Vagina (tissue), 2 donors: ENCODE data around the gene LITAFD. TPM values are rescaled to one million over a fixed set of nuclear protein-coding genes. Genes with fewer than 3 reads are reported as not detected.
A peak's percentile ranks its signal among the peaks of the same experiment; 100 is the strongest.
"Not testable (repeated sequence)": the region's sequence is repeated elsewhere in the genome, so short reads cannot be mapped to it uniquely, and the experiment has no call there.

Experiments
- DNase-seq, 2 donors: peaks; one replicate each; pipeline ENCODE4 v3.0.0-alpha.2; 2017; ENCODE audit errors: extremely low spot score in 2 of 2
- H3K27ac ChIP-seq: fragments of 200-600 bp; sonication (generic); one replicate; pipeline ENCODE4 v1.5.1; 2019
- H3K27me3 ChIP-seq: fragments of 200-600 bp; sonication (generic); one replicate; pipeline ENCODE4 v1.5.1; 2019
- H3K36me3 ChIP-seq, 2 donors: fragments of 200-600 bp; sonication (generic); one replicate each; pipeline ENCODE4 v1.5.1; 2017 to 2019
- H3K4me1 ChIP-seq: fragments of 200-600 bp; sonication (generic); one replicate; pipeline ENCODE4 v1.5.1; 2019
- H3K4me3 ChIP-seq, 2 donors: fragments of 200-600 bp; sonication (generic); 1 replicate in 1 of 2; 2 replicates in 1 of 2; pipeline ENCODE4 v1.5.1; 2016 to 2019
- H3K9me3 ChIP-seq: fragments of 200-600 bp; sonication (generic); one replicate; pipeline ENCODE4 v1.5.1; 2019
- CTCF ChIP-seq, 3 experiments: fragments of 450-650 bp in 2 of 3; fragments of 200-600 bp in 1 of 3; sonication (generic) in 1 of 3; IDR thresholded peaks; one replicate each; pipeline ENCODE4 v1.5.1; 2017 to 2019; ENCODE audit warnings: antibody characterized with exemption in 3 of 3, mild to moderate bottlenecking in 2 of 3, moderate library complexity in 2 of 3
- POLR2A ChIP-seq, 2 donors: fragments of 450-650 bp; IDR thresholded peaks; one replicate each; pipeline ENCODE4 v1.6.1; 2017; ENCODE audit warnings: antibody characterized with exemption in 2 of 2, mild to moderate bottlenecking in 2 of 2, moderate library complexity in 2 of 2
- POLR2AphosphoS5 ChIP-seq, 2 donors: sonication (generic); formaldehyde crosslinking; IDR thresholded peaks; one replicate each; pipeline ENCODE4 v1.9.0; 2017; ENCODE audit warnings: antibody characterized with exemption in 2 of 2, mild to moderate bottlenecking in 2 of 2, low read depth in 1 of 2; ENCODE audit not compliant: insufficient read depth in 1 of 2
- intact Hi-C: fragments of 100-400 bp; cut with DNase I; formaldehyde crosslinking; loops from one replicate; pipeline ENCODE4 v1.15.1; 2023
- total RNA-seq: library from RNA; depleted of rRNA; stranded (reverse); fragments of >200 nt; gene quantifications from one replicate; pipeline ENCODE4 v1.2.3, GENCODE V29; 2016

The LITAFD gene
- not detected for total RNA-seq

GRCh38 chr16:8882041-8882617 lies at the start of gene LITAFD:
Gene LITAFD (plus strand): TSS chr16:8882351. CDS start chr16:8884356, 2,005 bp downstream.
- Histone ChIP-seq H3K27ac (no peak within 1 kb of the TSS), H3K36me3 (no peaks in the 10 kb centered on the region), H3K4me1 (peaks cover 41% of the 10 kb centered on the region), H3K27me3 (no peaks in the 10 kb centered on the region), H3K9me3 (no peaks in the 10 kb centered on the region), H3K4me3 (no peak within 1 kb of the TSS)
- no peak for DNase-seq
- intact Hi-C loops: loop anchor here (5.0 kb wide), 1 partner anchor 315 kb away; no protein-coding TSS in a partner anchor
- TF ChIP-seq POLR2A (IDR thresholded peaks at IDR 0.05): no peak
- no peak for TF ChIP-seq POLR2AphosphoS5 (IDR thresholded peaks at IDR 0.05; ENCODE audit: insufficient read depth in 1 of 2, low read depth in 1 of 2)
- TF ChIP-seq CTCF (IDR thresholded peaks at IDR 0.05): no peak

DNA sequence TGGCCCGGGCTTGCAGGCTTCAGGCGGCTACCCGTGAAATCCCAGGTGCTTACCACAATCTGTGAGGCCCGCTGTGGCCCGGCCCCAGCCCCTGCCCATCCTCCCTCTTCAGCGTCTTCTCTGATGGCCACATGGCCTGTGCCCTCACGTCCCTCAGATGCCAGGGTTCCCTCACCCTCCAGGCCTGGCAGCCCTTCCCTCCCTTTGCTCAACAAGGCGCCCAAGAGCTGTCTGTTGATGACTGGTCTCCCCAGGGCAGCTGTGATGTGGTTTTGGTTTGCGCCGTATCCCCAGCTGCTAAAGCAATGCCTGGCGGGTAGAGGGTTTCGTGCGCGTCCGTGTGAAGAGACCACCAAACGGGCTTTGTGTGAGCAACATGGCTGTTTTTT lies 49.4 kb upstream of the LITAFD start:
- peaks cover 0 to 10% of the 10 kb centered on the region in 2 donors for H3K36me3 ChIP-seq
- intact Hi-C loops: no loop called here
- DNase-seq: no peak
- no peaks in the 10 kb centered on the region for H3K27me3 ChIP-seq
- H3K4me1 ChIP-seq: no peaks in the 10 kb centered on the region
- H3K27ac ChIP-seq: no peak overlapping the region
- no peaks in the 10 kb centered on the region for H3K9me3 ChIP-seq
- H3K4me3 ChIP-seq: no peak overlapping the region
- TF ChIP-seq CTCF (IDR thresholded peaks at IDR 0.05) (no peak), POLR2AphosphoS5 (IDR thresholded peaks at IDR 0.05; ENCODE audit: insufficient read depth in 1 of 2, low read depth in 1 of 2) (no peak), POLR2A (IDR thresholded peaks at IDR 0.05) (no peak)

DNA sequence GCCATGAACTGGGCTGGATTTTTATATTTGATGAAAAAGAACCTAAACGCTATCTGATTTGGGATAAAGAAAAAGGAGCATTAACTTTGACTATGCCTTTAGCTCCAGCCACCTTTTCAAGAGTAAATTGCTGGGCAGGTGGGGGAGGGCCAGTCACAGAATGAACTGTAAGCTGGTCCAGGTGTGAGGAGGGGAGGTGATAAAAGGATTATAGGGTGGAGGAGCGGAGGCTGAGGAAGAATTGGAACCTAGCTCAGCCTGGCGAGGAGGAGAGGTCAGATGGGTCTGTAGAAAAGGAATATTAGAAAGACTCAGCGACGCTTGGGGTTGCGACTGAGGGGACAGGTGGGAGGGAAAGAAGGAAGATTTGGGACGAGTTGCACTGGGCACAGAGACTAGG lies 45.4 kb upstream of the LITAFD start:
- H3K4me3 ChIP-seq, H3K27ac ChIP-seq, H3K36me3 ChIP-seq, H3K27me3 ChIP-seq, DNase-seq, H3K9me3 ChIP-seq, intact Hi-C loops, H3K4me1 ChIP-seq: not testable (repeated sequence)

DNA sequence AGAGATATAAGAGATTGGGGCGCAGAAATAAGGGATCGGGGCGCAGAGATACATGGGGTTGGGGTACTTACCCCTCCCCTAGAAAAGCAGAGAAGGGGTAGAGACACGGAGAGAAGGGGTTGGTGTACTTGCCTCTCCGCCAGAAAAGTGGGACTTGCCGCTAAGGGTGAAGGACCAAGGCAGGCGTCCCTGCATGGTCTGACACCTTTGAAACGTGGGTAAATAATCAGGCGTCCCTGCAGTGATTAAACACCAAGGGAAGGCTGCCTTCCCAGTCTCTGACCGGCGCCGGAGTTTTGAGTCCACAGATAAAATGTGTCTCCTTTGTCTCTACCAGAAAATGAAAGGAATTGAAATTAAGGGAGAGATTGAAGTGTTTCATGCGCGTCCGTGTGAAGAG lies 44.6 kb upstream of the LITAFD start:
- H3K27me3 ChIP-seq, intact Hi-C loops, H3K27ac ChIP-seq: not testable (repeated sequence)

DNA sequence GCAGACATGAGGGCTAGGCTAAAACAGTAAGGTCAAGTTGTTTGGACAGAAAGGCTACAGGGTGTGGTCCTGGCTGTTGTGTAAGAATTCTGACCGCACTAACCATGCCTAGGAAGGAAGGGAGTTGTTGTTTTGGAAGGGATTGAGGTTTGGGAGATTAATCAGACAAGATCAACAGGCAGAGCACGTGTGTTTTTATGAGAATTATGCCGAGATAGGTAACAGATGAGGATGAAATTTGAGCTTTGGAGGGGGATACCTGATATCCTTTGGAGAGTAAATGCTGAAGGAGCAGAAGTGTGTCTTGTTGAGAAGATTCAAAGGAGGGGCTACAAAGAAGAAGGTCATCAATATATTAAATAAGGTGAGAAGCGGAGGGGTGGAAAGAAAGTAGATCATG lies 40.1 kb upstream of the LITAFD start:
- H3K27me3 ChIP-seq, intact Hi-C loops, H3K36me3 ChIP-seq, H3K9me3 ChIP-seq, H3K4me1 ChIP-seq, H3K4me3 ChIP-seq: not testable (repeated sequence)
- peak in 1 of 2 donors; percentile 40 for DNase-seq
- peak overlapping the region; percentile 36 for H3K27ac ChIP-seq

More for the DNA sequence above, 44.6 kb upstream of the LITAFD start:
- not testable (repeated sequence) for H3K4me3 ChIP-seq, DNase-seq, H3K9me3 ChIP-seq, H3K4me1 ChIP-seq, H3K36me3 ChIP-seq

DNA sequence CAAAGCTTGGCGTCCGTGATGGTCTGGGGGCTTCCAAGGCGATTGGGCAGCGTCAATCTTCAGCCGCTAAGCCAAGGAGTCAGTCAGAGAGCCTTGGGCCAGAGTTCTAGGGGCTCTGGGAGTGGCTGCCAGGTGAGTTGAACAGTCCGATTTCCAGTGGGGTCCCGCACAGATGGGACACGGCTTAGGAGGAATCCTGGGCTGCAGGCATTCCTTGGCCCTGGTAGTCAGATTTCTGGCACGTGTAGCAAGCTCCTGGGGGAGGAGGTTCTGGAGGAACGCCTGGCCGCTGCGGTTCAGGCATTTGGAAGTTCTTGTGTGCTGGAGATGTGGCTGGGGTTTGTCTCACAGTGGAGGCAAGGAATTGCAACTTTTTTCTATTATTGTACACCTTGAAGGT lies 38.9 kb upstream of the LITAFD start:
- H3K4me3 ChIP-seq, H3K27me3 ChIP-seq, intact Hi-C loops, H3K4me1 ChIP-seq, DNase-seq, H3K9me3 ChIP-seq, H3K27ac ChIP-seq, H3K36me3 ChIP-seq: not testable (repeated sequence)

GRCh38 chr16:8845699-8846298 lies 36.4 kb upstream of the LITAFD start:
- intact Hi-C loops: no loop called here
- Histone ChIP-seq H3K27me3 (no peaks in the 10 kb centered on the region), H3K9me3 (no peaks in the 10 kb centered on the region), H3K27ac (no peak overlapping the region), H3K4me1 (peaks cover 20% of the 10 kb centered on the region), H3K4me3 (no peak overlapping the region), H3K36me3 (no peaks in the 10 kb centered on the region)
- DNase-seq: peak in 1 of 2 donors; percentile 71
- no peak for TF ChIP-seq POLR2AphosphoS5 (IDR thresholded peaks at IDR 0.05; ENCODE audit: insufficient read depth in 1 of 2, low read depth in 1 of 2)
- TF ChIP-seq CTCF (IDR thresholded peaks at IDR 0.05): no peak
- TF ChIP-seq POLR2A (IDR thresholded peaks at IDR 0.05): no peak
